ENCODE data around the gene ASIC2. TPM values are rescaled to one million over a fixed set of nuclear protein-coding genes. Genes with fewer than 3 reads are reported as not detected.

ASIC2 gene
- total and polyA plus RNA-seq, 2 donors (not counting 3 experiments of a cell fraction or from before 2014, with no cell fraction given) = not detected

DNA sequence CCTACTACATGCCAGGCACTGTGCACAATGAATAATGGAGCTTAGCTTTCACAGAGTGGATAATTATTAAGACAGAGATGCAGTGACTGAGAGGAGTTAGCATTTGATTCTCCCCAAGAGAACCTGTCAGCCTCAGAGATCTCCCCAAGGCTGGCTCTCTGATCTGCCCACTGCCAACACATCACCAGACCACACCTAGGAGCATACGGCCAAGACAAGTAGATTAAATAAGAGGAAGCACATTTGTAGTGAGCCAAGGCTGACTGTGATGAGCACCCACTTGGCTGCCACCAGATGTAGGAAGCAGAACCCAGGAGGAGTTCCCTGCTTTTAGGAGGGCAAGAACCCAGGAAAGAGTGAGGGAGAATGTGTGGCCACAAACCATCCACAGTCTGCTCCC is 171.3 kb downstream of the ASIC2 start:
- DNase-seq (ENCODE audit: low read depth, low spot score) (no peak), FAIRE-seq (no peak)
- H3K27ac ChIP-seq (ENCODE audit: insufficient read depth, low read depth, low read length) = no peak overlapping the region
- no peaks in the 10 kb centered on the region for H4K20me1 ChIP-seq (replicated peaks; ENCODE audit: control insufficient read depth, extremely low read depth, insufficient read depth, low read length)
- TF ChIP-seq FOS (IDR thresholded peaks at IDR 0.05; ENCODE audit: borderline replicate concordance, insufficient read depth, low read length) (no peak), MYC (IDR thresholded peaks at IDR 0.05; ENCODE audit: low read depth, low read length) (no peak), EZH2 (IDR thresholded peaks at IDR 0.05; ENCODE audit: borderline replicate concordance, low read depth, low read length, severe bottlenecking) (no peak), POLR2AphosphoS5 (IDR thresholded peaks at IDR 0.05; ENCODE audit: insufficient read depth, low read depth, low read length) (no peak), POLR2A (IDR thresholded peaks at IDR 0.05; ENCODE audit: low read depth, low read length) (no peak), GATA2 (IDR thresholded peaks at IDR 0.05; ENCODE audit: insufficient read depth, insufficient read length, low read depth, low read length) (no peak)
- TF ChIP-seq, protein P1, sequence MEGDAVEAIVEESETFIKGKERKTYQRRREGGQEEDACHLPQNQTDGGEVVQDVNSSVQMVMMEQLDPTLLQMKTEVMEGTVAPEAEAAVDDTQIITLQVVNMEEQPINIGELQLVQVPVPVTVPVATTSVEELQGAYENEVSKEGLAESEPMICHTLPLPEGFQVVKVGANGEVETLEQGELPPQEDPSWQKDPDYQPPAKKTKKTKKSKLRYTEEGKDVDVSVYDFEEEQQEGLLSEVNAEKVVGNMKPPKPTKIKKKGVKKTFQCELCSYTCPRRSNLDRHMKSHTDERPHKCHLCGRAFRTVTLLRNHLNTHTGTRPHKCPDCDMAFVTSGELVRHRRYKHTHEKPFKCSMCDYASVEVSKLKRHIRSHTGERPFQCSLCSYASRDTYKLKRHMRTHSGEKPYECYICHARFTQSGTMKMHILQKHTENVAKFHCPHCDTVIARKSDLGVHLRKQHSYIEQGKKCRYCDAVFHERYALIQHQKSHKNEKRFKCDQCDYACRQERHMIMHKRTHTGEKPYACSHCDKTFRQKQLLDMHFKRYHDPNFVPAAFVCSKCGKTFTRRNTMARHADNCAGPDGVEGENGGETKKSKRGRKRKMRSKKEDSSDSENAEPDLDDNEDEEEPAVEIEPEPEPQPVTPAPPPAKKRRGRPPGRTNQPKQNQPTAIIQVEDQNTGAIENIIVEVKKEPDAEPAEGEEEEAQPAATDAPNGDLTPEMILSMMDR (IDR thresholded peaks at IDR 0.05; ENCODE audit: extremely low read depth in 1 of 2, insufficient read depth in 1 of 2, low read depth in 1 of 2, low read length in 2 of 2) = no peak
- TF ChIP-seq, protein P2, sequence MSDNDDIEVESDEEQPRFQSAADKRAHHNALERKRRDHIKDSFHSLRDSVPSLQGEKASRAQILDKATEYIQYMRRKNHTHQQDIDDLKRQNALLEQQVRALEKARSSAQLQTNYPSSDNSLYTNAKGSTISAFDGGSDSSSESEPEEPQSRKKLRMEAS (IDR thresholded peaks at IDR 0.05; ENCODE audit: insufficient read depth, insufficient read length) = no peak
- dilution Hi-C loops (cut with MboI; ENCODE audit: extremely low pct_ligation_motif_present, low sequenced_read_pairs) = no loop called here
- H3K9me3 ChIP-seq (replicated peaks; ENCODE audit: control insufficient read depth, insufficient read depth, low read length) = no peaks in the 10 kb centered on the region
- H3K9me1 ChIP-seq (replicated peaks; ENCODE audit: control insufficient read depth, extremely low read depth, insufficient read depth, low read length) = no peaks in the 10 kb centered on the region
- CTCF ChIA-PET = no interaction called here
- no peak overlapping the region for H2AFZ ChIP-seq (ENCODE audit: low read depth, low read length)
- H3K4me2 ChIP-seq (ENCODE audit: insufficient read depth, low read length) = no peak overlapping the region
- BruUV-seq (replicated peaks) = no TSS peak
- H3K4me1 ChIP-seq (ENCODE audit: control insufficient read depth, extremely low read depth, insufficient read depth, low read length) = no peaks in the 10 kb centered on the region
- H3K79me2 ChIP-seq (ENCODE audit: control insufficient read depth, insufficient read depth, low read length) = no peaks in the 10 kb centered on the region
- H3K9ac ChIP-seq (replicated peaks; ENCODE audit: extremely low read depth, insufficient read depth, low read length) = no peak overlapping the region
- no peaks in the 10 kb centered on the region for H3K27me3 ChIP-seq (ENCODE audit: control insufficient read depth in 2 of 2, insufficient read depth in 2 of 2, low read length in 2 of 2)
- no peaks in the 10 kb centered on the region for H3K36me3 ChIP-seq (ENCODE audit: control insufficient read depth in 2 of 2, extremely low read depth in 1 of 2, insufficient read depth in 2 of 2, low read length in 2 of 2)
- intact Hi-C loops (cut with micrococcal nuclease) = no loop called here
- no peak overlapping the region for H3K4me3 ChIP-seq (replicated peaks in 1 of 3; ENCODE audit: insufficient read depth in 1 of 3, low read depth in 1 of 3, low read length in 3 of 3)
- POLR2A ChIA-PET = no interaction called here

All from endothelial cell of umbilical vein (primary cell).